ENCODE results near the gene MAPRE2. TPM values are rescaled to one million over a fixed set of nuclear protein-coding genes. Genes with fewer than 3 reads are reported as not detected.

MAPRE2 gene
- total and polyA plus RNA-seq, 4 donors, result 65.3 to 203 (median 129) TPM

- WGBS (ENCODE audit: insufficient coverage), result no CpG with 5 or more reads among the region's 3 CpGs
- no peak overlapping the region for H3K27ac ChIP-seq (ENCODE audit: low read depth, low read length)
- H3K27me3 ChIP-seq (ENCODE audit: control insufficient read depth, insufficient read depth, low read length), result no peaks in the 10 kb centered on the region
- peaks cover 2% of the 10 kb centered on the region for H3K9me3 ChIP-seq (ENCODE audit: control insufficient read depth, insufficient read depth, low read length)
- H3K4me3 ChIP-seq (ENCODE audit: low read depth, low read length), result no peak overlapping the region
- H3K36me3 ChIP-seq (ENCODE audit: control insufficient read depth, insufficient read depth, low read length), result no peaks in the 10 kb centered on the region
- no peaks in the 10 kb centered on the region for H3K4me1 ChIP-seq (ENCODE audit: control insufficient read depth, insufficient read depth, low read length)
- peak in 1 of 6 donors; percentile 65 for DNase-seq (ENCODE audit: low read depth in 4 of 6, low spot score in 6 of 6)
Observed at GRCh38 chr18:35110554-35111485, 69.6 kb downstream of the MAPRE2 start.

DNA sequence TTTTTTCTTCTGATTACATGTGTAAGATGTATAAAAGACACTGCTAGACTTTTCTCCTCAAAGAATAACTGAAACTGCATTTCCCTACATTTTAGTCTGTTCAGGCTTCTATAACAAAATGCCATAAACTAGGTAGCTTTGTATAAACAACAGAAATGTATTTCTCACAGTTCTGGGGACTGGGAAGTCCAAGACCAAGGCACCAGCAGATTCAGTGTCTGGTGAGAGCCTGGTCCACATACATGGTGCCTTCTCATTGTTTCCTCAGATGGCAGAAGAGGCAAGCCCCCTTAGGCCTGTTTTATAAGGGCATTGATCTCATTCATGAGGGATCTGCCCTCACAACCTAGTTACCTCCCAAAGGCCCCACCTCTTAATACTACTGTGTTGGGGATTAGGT lies 71.5 kb downstream of the MAPRE2 start:
- Histone ChIP-seq H3K9me3 (ENCODE audit: control insufficient read depth, insufficient read depth, low read length) (peaks cover 2% of the 10 kb centered on the region), H3K27ac (ENCODE audit: low read depth, low read length) (no peak overlapping the region), H3K4me3 (ENCODE audit: low read depth, low read length) (no peak overlapping the region), H3K4me1 (ENCODE audit: control insufficient read depth, insufficient read depth, low read length) (peaks cover 3% of the 10 kb centered on the region), H3K36me3 (ENCODE audit: control insufficient read depth, insufficient read depth, low read length) (no peaks in the 10 kb centered on the region), H3K27me3 (ENCODE audit: control insufficient read depth, insufficient read depth, low read length) (no peaks in the 10 kb centered on the region)
- no peak for DNase-seq (ENCODE audit: low read depth in 4 of 6, low spot score in 6 of 6)

- DNase-seq (ENCODE audit: low read depth in 4 of 6, low spot score in 6 of 6), result no peak
- no CpG with 5 or more reads among the region's 3 CpGs for WGBS (ENCODE audit: insufficient coverage)
- H3K27me3 ChIP-seq (ENCODE audit: control insufficient read depth, insufficient read depth, low read length), result no peaks in the 10 kb centered on the region
- peaks cover 16% of the 10 kb centered on the region for H3K4me1 ChIP-seq (ENCODE audit: control insufficient read depth, insufficient read depth, low read length)
- no peaks in the 10 kb centered on the region for H3K36me3 ChIP-seq (ENCODE audit: control insufficient read depth, insufficient read depth, low read length)
- H3K27ac ChIP-seq (ENCODE audit: low read depth, low read length), result no peak overlapping the region
- H3K9me3 ChIP-seq (ENCODE audit: control insufficient read depth, insufficient read depth, low read length), result peaks cover 2% of the 10 kb centered on the region
- no peak overlapping the region for H3K4me3 ChIP-seq (ENCODE audit: low read depth, low read length)
Observed at GRCh38 chr18:35114305-35114704, 73.1 kb downstream of the MAPRE2 start.

- H3K9me3 ChIP-seq (ENCODE audit: control insufficient read depth, insufficient read depth, low read length), result no peaks in the 10 kb centered on the region
Observed at GRCh38 chr18:35116784-35117318, 75.6 kb downstream of the MAPRE2 start.

DNA sequence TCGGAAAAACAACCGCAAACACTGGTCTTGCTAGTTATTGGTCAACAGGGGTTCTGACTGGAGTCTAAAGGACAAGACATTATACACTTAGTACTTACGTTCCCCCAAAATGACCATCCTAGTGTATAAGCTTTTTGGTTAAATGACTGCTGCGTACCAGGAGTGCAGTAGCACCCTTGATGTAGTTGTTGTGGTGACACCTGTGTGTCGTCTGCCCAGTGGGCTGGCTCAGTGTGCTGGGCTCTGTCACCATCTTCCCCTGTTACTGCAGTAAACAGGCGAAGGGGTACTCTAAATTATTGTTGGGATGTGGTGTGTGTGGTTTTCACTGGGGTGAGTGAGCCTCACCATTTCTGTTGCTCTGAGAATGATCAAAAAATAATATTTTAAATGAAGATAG lies 76.2 kb downstream of the MAPRE2 start:
- H3K4me3 ChIP-seq (ENCODE audit: low read depth, low read length), result no peak overlapping the region
- H3K9me3 ChIP-seq (ENCODE audit: control insufficient read depth, insufficient read depth, low read length), result no peaks in the 10 kb centered on the region
- 78% methylated on average over 2 of the region's 6 CpGs for WGBS (ENCODE audit: insufficient coverage)
- H3K27ac ChIP-seq (ENCODE audit: low read depth, low read length), result peak overlapping the region; percentile 43
- peaks cover 16% of the 10 kb centered on the region for H3K4me1 ChIP-seq (ENCODE audit: control insufficient read depth, insufficient read depth, low read length)
- DNase-seq (ENCODE audit: low read depth in 4 of 6, low spot score in 6 of 6), result no peak
- H3K27me3 ChIP-seq (ENCODE audit: control insufficient read depth, insufficient read depth, low read length), result no peaks in the 10 kb centered on the region
- no peaks in the 10 kb centered on the region for H3K36me3 ChIP-seq (ENCODE audit: control insufficient read depth, insufficient read depth, low read length)

More at GRCh38 chr18:35116784-35117318, 75.6 kb downstream of the MAPRE2 start:
- Histone ChIP-seq H3K27me3 (ENCODE audit: control insufficient read depth, insufficient read depth, low read length) (no peaks in the 10 kb centered on the region), H3K36me3 (ENCODE audit: control insufficient read depth, insufficient read depth, low read length) (no peaks in the 10 kb centered on the region), H3K27ac (ENCODE audit: low read depth, low read length) (no peak overlapping the region), H3K4me1 (ENCODE audit: control insufficient read depth, insufficient read depth, low read length) (peaks cover 16% of the 10 kb centered on the region), H3K4me3 (ENCODE audit: low read depth, low read length) (no peak overlapping the region)
- 83% methylated on average over 6 of the region's 9 CpGs for WGBS (ENCODE audit: insufficient coverage)
- no peak for DNase-seq (ENCODE audit: low read depth in 4 of 6, low spot score in 6 of 6)

DNA sequence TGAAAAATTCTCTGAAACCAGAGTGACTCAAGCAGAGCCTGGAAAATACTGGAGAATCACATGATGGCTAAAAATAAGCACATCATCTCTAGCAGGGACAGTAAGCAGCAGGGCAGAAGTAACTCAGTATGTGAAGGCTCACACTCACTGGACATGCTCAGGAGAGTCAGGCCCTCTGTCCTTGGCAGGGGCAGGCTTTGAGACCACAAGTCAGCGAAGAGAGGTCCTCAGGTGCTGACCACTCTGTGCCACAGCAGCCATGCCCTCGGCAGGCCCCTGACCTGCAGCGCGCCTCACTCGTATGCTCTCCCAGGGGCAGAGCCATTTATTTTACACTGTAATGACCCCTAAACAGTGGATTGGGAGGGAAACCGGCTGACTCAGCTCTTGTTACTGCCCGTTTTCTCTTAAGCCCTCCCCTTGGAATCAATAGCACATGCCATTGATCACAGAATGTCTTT lies 76.8 kb downstream of the MAPRE2 start:
- Histone ChIP-seq H3K4me1 (ENCODE audit: control insufficient read depth, insufficient read depth, low read length) (peaks cover 22% of the 10 kb centered on the region), H3K27ac (ENCODE audit: low read depth, low read length) (peak overlapping the region; percentile 33), H3K27me3 (ENCODE audit: control insufficient read depth, insufficient read depth, low read length) (no peaks in the 10 kb centered on the region), H3K36me3 (ENCODE audit: control insufficient read depth, insufficient read depth, low read length) (peaks cover 5% of the 10 kb centered on the region), H3K9me3 (ENCODE audit: control insufficient read depth, insufficient read depth, low read length) (no peaks in the 10 kb centered on the region), H3K4me3 (ENCODE audit: low read depth, low read length) (no peak overlapping the region)
- peak in 2 of 6 donors; percentile 30 to 38 for DNase-seq (ENCODE audit: low read depth in 4 of 6, low spot score in 6 of 6)
- 20% methylated on average over 7 of the region's 7 CpGs for WGBS (ENCODE audit: insufficient coverage)

- no peaks in the 10 kb centered on the region for H3K27me3 ChIP-seq (ENCODE audit: control insufficient read depth, insufficient read depth, low read length)
- H3K4me1 ChIP-seq (ENCODE audit: control insufficient read depth, insufficient read depth, low read length), result peaks cover 22% of the 10 kb centered on the region
- WGBS (ENCODE audit: insufficient coverage), result 69% methylated on average over 2 of the region's 3 CpGs
- H3K9me3 ChIP-seq (ENCODE audit: control insufficient read depth, insufficient read depth, low read length), result no peaks in the 10 kb centered on the region
- H3K27ac ChIP-seq (ENCODE audit: low read depth, low read length), result no peak overlapping the region
- H3K36me3 ChIP-seq (ENCODE audit: control insufficient read depth, insufficient read depth, low read length), result peaks cover 5% of the 10 kb centered on the region
- H3K4me3 ChIP-seq (ENCODE audit: low read depth, low read length), result no peak overlapping the region
- DNase-seq (ENCODE audit: low read depth in 4 of 6, low spot score in 6 of 6), result no peak
Observed at GRCh38 chr18:35118641-35119040, 77.4 kb downstream of the MAPRE2 start.

DNA sequence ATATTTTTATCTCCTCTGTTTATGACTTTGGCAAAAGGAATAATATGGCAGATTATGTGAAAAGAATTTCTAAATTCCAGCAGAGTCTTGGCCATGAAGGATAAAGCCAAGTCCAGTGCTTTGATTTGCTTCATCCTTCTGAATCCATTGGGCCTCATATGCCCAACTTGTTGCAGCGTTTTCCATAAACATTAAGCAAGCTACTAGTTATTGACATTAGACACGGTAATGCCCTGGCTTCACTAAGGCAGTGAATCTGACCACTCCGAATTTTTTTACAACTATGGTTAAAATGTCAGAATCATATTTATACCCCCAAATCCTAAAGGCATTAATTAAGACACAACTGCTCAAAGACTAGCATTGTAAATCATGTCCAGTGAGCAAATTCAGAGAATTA lies 79.8 kb downstream of the MAPRE2 start:
- H3K36me3 ChIP-seq (ENCODE audit: control insufficient read depth, insufficient read depth, low read length), result peaks cover 5% of the 10 kb centered on the region
- WGBS (ENCODE audit: insufficient coverage), result no CpG with 5 or more reads among the region's 3 CpGs
- no peak overlapping the region for H3K27ac ChIP-seq (ENCODE audit: low read depth, low read length)
- H3K4me3 ChIP-seq (ENCODE audit: low read depth, low read length), result no peak overlapping the region
- no peaks in the 10 kb centered on the region for H3K27me3 ChIP-seq (ENCODE audit: control insufficient read depth, insufficient read depth, low read length)
- no peak for DNase-seq (ENCODE audit: low read depth in 4 of 6, low spot score in 6 of 6)
- peaks cover 22% of the 10 kb centered on the region for H3K4me1 ChIP-seq (ENCODE audit: control insufficient read depth, insufficient read depth, low read length)
- no peaks in the 10 kb centered on the region for H3K9me3 ChIP-seq (ENCODE audit: control insufficient read depth, insufficient read depth, low read length)

DNA sequence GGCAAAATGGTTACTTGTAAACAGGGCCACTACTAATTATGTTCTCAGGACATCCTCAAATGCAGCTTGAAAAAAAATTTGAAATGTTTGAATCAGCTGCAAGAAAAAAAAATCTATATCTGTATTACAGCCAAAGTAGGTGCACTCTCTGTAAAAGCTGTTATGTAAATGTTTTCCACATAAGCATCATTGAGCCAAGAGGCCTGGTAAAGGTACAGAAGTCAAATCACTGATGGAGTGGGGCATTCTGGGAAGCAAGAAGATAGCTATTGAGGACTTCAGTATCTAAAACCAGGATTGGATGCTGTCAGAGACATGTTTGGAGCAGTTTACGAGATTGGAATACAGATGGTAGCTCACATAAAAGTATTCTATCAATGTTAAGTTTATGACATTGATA lies 80.3 kb downstream of the MAPRE2 start:
- Histone ChIP-seq H3K4me1 (ENCODE audit: control insufficient read depth, insufficient read depth, low read length) (peaks cover 22% of the 10 kb centered on the region), H3K4me3 (ENCODE audit: low read depth, low read length) (no peak overlapping the region), H3K27me3 (ENCODE audit: control insufficient read depth, insufficient read depth, low read length) (no peaks in the 10 kb centered on the region), H3K9me3 (ENCODE audit: control insufficient read depth, insufficient read depth, low read length) (no peaks in the 10 kb centered on the region), H3K36me3 (ENCODE audit: control insufficient read depth, insufficient read depth, low read length) (peaks cover 5% of the 10 kb centered on the region), H3K27ac (ENCODE audit: low read depth, low read length) (no peak overlapping the region)
- no peak for DNase-seq (ENCODE audit: low read depth in 4 of 6, low spot score in 6 of 6)
- no CpG with 5 or more reads among the region's 1 CpG for WGBS (ENCODE audit: insufficient coverage)

Data from spinal cord (tissue), 10 donors.